Measurements from ENCODE around the gene COL8A1.

Gene COL8A1

DNA sequence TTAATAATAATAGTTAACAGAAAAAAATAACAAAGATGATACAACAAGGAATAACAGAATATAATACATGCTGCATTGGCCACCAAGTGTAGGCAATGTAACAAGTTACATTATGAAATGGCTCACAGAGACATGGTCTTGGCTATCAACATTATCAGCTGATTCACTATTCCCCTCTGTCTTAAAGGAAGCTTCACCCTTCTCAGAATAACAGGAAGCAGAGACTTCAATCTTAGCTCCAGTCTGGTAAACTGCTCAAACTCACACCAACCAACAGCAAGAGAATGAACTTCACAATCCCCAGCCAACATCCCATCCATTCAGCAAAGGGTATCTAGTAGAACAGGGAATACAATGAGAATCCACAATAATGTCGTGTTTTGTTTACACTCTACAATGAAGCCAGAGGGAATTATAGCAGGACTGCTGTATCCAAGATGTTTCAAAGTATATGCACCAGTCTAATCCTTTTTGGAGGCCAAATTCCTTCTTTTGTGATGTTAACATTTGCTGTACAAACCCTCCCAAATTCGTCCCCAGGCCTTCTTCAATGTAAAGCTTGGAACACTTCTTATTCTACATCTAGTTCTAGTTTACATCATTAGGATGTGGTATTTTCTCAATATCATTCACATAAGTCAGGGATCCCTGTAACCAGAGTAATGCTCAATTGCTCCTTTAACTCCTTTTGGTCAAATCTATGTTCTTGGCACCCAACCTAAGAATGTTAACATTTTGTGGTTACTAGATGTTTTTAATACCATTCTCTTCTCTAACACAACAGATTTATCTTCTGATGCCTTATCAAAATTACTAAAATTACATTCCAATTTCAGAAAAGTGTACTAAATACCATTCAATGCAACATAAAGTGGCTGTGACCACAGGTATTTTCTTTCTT is 126.9 kb downstream of the COL8A1 start:
- no peak for FAIRE-seq

DNA sequence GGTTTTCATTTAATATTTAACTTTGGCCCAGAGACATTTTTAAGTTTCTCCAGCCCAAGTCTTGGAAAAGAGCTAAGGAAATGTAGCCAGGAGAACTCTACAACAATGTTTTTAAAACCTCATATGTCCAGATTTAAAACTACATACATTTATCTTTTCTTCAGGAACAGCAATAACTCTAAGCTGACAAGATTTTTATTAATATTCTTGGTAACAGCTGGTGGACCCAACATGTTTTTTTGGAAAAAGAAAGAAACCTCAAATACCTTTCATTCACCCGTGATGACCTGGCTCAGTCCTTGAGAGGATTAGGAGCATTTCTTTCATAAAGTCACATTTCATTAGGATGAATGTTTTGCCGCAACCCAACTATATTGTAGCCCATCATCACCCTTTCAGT is 128.9 kb downstream of the COL8A1 start:
- FAIRE-seq, result no peak

DNA sequence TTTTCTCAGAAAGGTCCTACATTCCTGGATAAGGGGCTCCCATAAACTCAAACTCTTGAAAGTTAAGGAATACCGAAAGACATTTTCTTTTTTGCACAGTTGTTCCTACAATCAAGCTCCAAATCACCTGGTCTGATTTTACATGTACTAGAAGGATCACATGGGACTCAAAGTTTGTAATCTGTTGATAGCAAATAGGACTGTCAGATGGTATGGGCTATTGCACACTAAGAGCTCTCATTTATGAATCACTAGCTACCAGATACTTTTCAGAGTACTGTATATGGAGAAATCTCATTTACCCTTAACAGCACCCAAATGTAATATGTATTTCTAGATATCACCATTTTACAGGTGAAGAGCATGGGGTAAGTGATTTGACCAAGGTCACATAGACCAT is 129.7 kb downstream of the COL8A1 start:
- no peak for FAIRE-seq

DNA sequence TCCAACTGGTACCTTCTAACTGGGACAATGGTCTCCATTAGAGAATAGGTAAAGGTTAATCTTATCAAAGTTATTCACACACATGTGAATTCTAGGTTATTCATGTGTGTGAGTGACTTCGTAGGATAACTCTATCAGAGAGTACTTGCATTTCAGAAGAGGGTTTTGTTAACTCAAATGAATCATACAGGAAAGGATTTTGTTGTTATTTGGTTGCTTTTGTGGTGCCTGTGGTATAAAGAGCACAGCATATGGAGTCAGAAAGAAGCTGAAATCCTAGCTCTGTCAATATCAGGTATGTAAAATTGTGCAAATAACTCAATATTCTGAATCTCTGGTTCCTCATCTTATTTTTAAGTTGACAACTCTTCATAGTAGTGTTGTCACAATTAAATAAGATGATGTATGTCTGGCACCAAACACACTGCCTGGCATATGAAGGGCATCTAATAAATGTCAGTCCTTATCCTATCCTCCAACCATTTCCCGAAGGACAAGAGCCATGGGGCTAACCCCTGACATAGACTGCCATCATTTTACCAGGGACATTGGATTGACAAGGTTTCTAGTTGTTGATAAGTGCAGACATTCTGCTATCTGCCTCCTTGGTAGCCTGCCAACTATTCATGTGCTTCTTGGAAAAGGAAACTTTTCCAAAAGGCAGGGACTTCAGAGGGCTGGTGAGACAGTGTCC is 130.6 kb downstream of the COL8A1 start:
- no peak for FAIRE-seq

DNA sequence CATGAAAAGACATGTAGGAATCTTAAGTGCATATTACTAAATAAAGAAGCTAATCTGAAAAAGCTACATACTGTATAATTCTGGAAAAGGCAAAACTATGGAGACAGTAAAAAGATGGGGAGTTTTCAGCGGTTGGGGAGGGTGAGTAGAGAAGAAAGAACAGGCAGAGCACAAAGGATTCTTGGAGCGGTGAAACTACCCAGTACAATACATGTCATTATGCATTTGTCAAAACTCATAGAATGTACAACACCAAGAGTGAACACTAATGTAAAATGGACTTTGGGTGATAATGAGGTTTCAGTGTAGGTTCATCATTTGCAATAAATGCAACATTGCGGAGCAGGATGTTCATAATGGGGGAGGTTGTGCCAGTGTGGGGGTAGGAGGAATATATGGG is 133.8 kb downstream of the COL8A1 start:
- FAIRE-seq, result no peak

DNA sequence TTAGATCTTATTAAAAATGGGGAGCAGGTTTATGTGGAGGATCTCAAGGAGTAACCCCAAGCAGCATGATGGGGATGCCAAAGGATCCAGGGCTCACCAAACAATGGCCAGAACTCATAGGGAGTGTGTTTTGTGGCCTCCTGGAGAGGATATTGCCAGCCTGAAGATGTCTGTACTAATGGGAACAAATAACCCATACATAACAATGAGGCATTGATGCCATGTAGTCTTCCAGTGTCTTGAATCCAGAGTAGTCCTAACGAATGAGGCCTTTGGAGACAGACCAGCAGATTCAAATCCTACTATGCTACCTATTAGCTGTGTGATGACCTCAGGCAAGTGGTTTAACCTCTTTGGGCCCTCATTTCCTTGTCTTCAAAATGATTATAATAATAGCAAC is 134.3 kb downstream of the COL8A1 start:
- FAIRE-seq, result no peak

DNA sequence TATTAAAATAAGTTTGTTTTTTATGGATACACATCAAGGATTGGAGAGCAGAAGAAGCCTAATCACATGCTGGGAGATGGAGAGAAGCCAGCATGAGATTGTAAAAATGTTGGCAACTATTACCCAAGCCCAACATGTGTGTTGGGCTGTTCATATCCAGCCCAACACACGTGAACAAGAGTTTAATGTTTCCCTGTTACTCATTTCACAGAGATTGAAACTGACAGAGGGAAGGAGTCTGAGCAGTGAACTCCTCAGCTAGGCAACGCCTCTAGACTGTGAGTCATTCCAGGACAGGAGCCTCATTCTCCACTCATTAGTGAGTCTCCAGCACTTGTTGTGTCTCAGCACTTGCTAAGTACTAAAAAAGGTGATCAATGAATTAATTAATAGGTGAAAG is 136.1 kb downstream of the COL8A1 start:
- FAIRE-seq, result no peak

DNA sequence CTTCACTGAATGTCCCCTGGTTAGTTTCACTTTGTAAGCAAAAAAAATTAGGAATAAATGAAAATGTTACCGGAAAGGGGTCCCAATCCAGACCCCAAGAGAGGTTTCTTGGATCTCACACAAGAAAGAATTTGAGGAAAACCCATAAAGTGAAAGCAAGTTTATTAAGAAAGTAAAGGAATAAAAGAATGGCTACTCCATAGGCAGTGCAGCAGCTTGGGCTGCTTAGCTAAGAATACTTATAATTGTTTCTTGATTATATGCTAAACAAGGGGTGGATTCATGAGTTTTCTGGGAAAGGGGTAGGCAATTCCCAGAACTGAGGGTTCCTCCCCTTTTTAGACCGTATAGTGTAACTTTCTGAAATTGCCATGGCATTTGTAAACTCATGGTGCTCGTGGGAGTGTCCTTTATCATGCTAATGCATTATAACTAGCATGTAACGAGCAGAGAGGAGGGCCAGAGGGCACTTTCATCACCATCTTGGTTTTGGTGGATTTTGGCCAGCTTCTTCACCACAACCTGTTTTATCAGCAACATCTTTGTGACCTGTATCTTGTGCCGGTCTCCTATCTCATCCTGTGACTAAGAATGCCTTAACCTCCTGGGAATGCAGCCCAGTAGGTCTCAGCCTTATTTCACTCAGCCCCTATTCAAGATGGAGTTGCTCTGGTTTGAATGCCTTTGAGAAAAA is 138.3 kb downstream of the COL8A1 start:
- no peak for FAIRE-seq

DNA sequence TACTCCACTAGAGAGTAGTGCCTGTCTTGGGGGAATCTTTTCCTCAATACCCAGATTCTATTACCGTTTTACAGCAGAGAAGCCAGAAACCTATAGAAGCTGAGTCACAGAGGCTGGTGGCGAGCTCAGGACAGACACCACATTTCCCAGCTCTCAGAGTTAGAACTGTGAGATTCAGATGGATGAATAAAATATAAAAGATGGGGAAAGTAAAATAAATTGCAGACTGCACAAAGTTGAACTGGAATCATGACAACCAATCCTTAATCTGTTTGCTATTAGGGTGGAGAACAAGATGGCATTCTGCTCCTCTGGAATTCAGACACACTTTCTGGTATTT is 138.8 kb downstream of the COL8A1 start:
- FAIRE-seq, result no peak

DNA sequence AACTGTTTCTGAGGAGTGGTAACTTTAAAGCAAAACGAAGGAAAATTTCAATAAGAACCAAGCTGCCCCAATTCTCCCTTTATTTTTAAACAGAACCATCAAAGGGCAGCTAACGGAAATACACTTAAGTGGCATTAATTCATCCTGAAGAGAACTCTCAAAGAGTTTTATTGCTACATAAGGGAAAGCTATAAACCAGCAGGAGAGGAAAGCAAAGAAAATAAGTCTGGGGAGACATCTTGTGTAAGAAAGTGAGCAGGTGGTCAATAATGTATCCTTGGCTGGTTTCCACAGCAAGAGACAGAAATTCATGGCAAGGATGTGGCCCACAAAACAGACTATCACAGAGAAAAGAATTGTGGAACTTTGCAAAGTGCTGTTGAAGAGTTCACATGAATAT is 139.3 kb downstream of the COL8A1 start:
- FAIRE-seq, result no peak

DNA sequence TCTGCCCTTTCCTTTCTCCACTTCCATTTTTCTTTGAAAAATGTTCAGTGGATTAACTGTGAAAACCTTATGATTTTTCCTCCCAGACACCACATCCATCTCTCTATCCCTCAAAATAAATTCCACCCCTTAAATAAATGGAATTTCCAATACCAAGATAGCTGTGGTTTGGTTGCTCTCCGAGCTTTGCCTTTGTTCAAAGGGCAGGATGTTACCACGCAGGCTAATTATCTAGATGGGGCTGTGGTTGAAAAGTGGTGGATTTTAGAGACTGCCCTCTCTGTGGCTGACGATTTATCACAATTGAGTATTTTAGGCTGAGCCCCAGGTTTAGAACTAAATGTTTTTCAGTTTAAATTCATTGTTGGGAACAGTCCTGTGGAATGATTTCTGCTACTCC is 142.4 kb downstream of the COL8A1 start:
- no peak for FAIRE-seq

DNA sequence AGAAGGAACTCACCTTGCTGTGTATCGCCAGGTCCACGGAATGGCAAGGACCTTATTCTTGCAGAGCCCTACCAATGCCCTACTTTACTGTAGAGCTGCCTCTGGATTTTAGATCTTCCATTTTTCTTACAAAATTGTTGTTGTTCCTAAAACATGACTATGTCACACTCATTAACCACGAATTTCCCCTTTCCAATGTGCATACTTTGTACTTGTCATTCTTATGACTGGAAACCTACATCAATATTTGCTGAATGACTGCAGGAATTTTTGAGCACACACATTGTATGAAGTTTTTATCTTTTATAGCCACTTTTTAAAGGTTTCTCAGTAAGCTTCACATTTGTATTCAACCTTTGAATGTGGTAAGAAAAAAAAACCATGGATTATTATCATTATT is 143.4 kb downstream of the COL8A1 start:
- no peak for FAIRE-seq

DNA sequence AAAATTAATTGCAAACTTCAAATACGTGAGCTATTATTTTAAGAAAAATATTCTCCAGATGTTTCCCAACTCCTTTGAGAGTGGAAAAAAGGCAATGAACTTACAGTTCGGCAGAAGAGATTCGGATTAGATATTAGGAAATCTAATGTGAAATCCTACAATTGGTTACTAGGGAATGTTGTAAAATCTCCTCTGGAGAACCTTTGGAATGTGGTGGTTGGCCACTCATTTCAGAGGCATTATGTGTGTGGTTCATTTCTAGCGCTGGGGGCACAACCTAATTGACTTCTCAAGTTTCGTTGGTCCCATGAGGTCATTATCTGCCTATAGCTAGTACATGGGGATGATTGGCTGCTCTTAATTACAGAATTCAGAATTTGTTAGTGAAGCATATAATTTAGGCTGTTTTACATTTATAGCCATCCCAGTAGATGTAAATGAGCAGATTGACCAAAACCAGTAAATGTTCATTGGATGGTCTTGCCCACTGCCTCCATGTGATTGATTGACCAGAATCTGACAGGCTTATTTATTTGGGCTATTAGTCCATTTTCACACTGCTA is 144.7 kb downstream of the COL8A1 start:
- FAIRE-seq, result no peak

DNA sequence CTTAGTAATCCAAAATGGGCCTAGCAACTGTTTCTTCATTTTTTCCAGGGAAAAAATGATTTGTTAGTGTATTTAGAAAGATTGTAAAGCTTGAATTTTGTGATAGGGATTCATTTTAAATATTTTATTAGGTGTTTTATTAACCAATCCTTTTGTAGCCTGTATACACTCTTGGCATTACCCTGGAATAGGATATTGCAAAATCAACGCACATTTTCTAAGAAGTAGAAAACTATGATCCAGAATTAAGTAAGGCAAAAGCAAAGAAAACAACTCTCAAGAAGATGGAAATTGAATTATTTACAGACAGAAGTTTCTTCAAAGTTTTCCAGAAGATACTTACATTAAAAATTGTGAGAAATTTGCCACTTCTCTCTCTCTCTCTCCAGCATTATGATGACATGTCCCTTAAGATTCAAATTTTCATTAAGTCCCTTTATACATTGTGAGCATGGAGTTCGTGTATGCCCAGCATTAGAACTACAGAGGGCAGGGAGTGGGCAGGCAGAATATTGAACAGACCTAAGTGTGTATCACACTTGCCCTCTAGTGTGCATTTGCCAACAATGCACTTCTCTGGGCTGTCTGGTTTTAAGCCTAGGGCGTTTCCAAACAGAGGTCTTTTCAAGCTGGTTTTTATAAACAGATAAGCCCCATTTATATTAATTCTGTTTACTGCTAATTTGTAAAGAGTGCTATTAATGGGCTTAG is 150.8 kb downstream of the COL8A1 start:
- peak; percentile 84 for FAIRE-seq

DNA sequence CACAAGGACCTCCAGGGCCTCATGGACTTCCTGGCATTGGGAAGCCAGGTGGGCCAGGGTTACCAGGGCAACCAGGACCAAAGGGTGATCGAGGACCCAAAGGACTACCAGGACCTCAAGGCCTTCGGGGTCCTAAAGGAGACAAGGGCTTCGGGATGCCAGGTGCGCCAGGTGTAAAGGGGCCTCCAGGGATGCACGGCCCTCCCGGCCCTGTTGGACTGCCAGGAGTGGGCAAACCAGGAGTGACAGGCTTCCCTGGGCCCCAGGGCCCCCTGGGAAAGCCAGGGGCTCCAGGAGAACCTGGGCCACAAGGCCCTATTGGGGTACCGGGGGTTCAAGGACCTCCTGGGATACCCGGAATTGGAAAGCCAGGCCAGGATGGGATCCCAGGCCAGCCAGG is 156.1 kb downstream of the COL8A1 start:
- no peak for FAIRE-seq

DNA sequence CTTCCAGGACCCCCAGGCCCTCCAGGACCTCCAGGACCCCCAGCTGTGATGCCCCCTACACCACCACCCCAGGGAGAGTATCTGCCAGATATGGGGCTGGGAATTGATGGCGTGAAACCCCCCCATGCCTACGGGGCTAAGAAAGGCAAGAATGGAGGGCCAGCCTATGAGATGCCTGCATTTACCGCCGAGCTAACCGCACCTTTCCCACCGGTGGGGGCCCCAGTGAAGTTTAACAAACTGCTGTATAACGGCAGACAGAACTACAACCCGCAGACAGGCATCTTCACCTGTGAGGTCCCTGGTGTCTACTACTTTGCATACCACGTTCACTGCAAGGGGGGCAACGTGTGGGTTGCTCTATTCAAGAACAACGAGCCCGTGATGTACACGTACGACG is 157.2 kb downstream of the COL8A1 start:
- FAIRE-seq, result no peak

DNA sequence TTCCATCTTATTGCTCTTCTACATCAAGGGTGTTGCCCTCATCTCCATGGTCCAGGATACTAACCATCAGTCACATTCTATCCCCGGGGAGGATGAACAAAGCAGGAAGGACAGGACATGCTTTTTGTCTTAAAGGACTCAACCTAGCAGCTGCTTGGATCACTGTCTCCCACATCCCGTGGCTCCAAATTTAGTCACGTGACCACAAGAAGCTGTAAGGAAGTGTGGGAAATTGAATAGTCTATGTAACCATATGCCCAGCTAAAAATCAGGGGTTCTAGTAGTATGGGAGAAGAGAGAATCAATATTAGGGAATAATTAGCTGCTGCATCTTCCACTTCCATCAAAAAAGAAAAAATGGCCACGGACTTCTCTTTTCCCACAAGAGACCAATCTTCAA is 161.0 kb downstream of the COL8A1 start:
- no peak for FAIRE-seq

DNA sequence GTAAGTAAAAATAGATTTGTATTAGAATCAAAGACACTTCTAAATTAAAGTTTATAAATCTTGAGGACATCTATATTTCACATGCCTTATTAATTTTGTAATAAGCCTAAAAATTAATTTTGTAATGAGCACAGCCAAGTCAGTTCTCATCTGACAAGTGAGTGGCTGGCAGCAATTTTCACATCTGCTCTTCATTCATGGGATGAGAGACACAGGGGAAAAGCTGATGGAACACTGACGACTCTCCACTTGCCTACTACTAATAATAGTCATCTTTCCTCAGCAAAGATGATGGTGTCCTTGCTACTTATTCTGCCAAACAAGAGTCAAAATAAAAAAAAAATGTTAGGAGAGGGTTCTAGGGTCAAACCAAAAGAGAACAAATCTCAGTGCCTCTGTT is 164.9 kb downstream of the COL8A1 start:
- FAIRE-seq, result no peak

DNA sequence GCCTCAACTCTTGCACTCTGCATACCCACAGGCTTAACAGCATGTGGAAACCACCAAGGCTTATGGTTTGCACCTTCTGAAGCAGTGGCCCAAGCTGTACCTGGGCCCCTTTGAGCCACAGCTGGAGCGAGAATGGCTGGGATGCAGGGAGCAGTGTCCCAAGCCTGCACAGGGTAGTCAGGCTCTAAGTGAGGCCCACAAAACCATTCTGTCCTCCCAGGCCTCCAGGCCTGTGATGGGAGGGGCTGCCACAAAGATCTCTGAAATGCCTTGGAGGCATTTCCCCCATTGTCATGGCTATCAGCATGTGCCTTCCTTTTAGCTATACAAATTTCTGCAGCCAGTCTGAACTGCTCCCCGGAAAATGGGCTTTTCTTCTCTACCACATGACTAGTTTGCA is 166.8 kb downstream of the COL8A1 start:
- no peak for FAIRE-seq

DNA sequence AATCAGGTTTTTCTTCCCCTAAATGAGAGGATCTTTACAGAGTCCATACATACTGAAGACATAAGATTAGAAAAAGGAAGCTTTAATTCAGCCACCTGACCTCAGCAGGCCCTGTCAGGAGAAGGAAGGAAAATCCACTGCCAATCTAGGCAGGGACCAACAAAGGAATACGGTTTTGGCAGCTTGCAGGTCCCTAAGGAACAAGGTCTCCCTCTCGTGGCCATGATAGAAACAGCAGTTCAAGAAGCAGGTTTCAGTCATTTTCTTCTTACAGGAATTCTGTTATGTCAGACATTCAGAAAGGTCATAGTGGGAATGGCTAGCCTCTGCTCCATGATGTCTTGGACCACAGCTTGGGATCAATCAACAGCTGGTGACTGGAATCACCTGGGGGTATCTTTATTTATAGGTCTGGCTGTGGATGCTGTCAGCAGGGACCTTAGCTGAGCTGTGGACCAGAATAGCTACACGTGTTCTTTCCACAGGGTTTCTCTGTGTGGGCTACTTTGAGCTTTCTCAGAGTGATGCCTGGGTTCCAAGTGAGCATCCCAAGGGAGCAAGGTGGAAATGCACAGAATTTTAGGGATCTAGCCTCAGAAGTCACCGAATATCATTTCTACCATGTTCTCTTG is 169.9 kb downstream of the COL8A1 start:
- FAIRE-seq, result no peak

DNA sequence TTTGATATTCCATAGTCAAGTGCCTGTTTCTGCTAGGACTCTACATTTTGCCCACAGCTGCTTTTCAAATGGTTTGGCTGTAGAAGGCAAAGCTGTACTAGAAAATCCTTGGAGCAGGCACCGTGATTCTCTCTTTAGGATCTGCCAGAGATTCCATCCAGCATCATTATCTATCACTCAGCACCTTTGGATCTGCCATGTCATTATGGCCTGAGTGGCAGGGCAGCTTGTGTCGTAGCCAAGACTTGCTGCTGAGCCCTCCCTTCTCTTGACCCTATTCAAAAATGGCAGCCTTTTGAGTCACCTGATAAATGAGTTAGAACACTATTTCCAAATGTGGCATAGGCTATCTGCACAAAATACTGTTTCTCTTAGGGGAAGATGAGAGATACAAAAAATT is 171.2 kb downstream of the COL8A1 start:
- no peak for FAIRE-seq

DNA sequence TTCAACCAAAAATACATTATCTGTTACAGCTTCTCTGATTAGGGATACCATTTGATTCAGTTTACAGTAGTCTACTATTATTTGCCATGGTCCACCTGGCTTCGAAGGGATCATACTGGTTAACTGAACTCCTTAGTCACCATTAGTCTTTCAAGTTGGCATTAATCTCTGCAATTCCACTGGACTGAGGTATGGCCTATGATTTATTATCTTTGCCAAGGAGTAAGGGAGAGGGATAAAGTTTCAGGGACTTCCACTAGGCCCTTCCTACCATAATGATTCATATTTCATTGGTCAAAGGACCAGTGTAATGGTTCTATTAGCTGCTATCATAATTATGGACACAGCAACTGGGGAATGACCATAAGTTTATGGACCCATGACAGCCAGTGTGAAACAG is 172.0 kb downstream of the COL8A1 start:
- no peak for FAIRE-seq

DNA sequence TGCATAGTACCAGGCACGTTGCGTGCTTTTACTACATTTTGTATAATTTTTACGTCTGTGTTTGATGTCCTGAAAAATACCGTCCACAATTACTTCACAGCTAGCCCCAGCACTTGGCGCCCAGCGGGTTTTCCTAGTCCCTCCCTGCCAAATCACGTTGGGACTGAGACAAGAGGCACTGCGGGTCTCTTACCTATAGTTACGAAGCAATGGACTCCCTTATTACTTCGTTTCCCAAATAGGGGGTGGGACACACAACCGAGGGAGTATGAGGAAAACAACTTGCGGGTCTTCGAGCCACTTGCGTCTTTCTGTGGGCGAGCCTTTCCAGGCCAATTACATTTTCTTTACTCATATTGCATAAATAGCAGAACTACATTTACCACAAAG is 178.6 kb downstream of the COL8A1 start:
- FAIRE-seq, result no peak
